CMK (cell line): ENCODE measurements around the gene BID.
A peak's percentile ranks its signal among the peaks of the same experiment; 100 is the strongest.

ENCODE experiments used
- DNase-seq: peaks from one replicate; pipeline ENCODE4 v3.0.0-alpha.2; 2010; ENCODE audit warnings: low read depth

The BID gene

DNA sequence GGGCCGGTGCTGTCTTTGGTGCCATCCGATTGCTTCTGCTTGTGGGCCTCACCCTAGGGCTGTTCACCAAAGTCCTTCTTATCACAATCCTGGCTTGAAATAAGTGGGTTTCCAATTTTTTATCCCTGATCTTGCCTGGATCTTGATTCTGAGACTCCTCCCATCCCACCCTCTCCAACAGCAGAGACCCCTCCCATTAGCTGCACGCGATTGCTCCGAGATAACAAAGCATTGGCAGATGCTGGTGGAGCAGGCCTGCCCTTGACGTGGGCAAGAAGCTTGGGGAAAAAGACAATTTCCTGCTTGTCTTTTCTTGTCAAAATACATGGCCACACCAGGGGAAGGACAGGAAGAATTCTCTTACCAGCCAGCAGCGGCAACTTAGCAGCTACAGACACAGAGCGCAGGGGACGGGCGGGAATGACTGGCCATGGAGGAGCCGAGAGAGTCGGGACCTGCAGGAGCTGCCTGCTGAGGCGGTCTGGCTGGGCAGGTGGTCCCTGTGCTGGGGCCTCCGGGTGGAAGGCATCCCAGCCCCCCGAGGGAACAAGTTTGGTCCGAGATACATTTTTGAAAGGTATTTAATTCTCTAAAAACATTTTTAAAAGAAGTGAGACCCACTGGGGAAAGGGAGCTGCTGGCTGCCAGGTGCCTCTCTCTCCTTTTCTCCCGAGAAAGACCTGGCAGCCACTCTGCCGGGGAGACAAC is 9.7 kb upstream of the BID start:
- DNase-seq: no peak

DNA sequence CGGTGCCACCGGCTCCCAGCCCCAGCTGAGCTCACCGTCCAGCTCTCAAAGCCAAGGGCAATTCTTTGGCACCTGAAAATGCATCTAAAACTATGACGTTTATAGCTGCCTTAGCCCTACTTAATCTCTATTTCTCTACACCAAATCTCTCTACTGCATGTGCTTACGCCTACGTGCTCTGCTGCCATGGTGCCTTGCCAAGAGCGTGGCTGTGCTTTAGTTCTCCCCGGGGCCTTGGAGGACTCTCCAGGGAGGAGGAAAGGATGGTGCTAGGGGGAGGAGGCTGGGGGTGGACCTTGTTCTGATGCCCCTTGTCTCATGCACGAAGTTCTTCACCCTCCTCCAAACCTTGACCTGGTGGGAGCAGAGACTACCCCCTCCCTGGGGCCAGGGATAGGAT is 9.0 kb upstream of the BID start:
- no peak for DNase-seq

DNA sequence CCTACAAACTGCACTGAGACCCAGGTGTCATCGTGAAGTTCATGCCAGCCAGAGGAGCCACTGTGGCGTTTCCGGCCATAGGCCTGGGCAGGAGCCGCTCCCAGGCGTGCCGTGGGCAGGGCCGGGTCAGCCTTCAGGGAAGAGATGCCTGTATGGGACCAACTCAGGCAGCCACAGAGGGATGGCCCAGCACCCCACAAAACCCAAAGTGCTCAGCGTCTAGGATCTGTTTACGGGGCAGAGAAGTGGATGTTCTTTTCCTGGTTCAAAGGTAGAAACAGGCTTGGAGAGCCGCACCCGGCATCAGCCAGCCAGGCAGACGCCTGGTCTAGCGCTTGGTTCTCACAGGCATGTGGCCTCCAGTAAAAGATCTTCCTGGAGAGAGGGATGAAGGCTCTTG is 8.4 kb upstream of the BID start:
- DNase-seq: no peak

DNA sequence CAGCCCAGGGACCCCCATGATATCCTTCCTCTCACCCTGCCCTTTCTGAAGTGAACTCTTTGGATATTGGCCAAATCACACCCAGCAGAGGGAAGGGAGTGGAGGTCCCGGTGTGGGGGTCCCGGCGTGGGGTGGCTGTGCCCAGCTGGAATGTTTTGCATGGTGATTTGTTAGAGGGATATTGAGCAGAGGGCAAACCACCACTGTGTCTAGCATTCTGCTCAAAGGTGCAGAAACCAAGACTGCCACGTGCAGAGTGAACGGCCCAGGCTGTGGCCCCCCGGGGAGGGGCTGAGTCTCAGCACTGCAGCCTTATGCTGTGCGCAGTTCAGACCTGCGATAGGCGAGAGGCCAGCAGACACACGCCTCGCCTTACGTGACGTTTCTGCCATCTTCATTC is 7.9 kb upstream of the BID start:
- no peak for DNase-seq

DNA sequence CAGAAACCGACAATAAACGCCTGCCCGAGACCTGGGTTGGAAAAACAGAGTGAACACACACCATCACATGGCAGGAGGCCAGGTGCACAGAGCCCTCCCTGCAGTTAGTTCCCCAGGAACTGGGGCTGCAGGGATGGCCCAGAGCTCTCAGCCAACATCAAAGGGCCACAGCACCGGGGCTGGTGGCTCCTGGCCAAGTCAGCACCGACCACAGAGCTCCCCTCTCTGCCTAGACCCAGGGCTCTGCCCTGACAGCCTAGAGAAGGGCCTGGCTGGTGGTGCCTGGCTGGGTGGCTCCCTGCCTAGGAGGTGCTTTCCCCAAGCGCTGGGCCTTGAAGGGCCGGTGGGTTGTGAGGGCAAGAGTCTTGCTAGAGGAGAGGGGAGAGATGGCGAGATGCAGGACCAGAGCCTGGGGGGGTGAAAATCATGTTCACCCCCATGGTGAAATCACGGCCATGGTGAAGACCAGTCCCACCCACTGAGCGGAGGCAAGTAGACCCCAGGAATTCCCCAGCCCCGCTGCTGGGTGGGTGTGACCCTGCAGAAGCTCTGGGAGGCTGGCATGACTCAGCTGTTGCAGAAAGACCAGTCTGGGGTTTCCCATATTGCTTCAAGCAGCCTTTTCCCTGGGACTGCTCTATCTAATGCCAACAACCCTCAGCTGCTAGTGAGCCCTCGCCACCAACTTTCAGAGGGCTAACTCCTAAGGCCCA is 7.2 kb upstream of the BID start:
- no peak for DNase-seq

DNA sequence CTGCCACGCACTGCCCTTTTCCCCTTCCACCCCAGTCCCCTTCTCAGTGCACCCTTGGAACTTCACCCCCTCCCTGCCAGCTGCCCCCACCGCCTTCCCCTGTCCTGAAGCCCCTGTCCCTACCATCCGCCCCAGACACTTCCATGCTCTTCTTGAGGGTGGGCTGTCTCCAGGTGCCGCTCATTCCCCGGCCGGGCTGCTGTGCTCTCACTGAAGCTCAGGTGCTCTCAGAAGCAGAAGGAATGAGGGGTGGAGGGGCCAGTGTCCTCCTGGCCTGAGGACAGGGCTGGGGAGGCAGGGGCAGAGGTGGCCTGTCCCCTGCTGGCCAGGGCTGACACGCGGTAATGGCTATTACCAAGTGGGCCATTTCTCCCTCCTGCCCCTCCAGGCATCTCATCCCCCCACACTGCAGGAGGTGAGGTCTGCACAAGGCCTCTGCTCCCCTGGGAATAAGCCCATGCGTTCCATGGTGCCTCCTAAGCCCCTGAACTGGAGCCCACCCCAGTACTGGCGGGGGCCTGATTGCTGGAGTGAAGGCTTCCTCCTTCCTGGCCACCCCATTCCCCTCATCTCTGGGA is 6.6 kb upstream of the BID start:
- DNase-seq: no peak

- no peak for DNase-seq
Measured at GRCh38 chr22:17780116-17780740, 6.0 kb upstream of the BID start.

DNA sequence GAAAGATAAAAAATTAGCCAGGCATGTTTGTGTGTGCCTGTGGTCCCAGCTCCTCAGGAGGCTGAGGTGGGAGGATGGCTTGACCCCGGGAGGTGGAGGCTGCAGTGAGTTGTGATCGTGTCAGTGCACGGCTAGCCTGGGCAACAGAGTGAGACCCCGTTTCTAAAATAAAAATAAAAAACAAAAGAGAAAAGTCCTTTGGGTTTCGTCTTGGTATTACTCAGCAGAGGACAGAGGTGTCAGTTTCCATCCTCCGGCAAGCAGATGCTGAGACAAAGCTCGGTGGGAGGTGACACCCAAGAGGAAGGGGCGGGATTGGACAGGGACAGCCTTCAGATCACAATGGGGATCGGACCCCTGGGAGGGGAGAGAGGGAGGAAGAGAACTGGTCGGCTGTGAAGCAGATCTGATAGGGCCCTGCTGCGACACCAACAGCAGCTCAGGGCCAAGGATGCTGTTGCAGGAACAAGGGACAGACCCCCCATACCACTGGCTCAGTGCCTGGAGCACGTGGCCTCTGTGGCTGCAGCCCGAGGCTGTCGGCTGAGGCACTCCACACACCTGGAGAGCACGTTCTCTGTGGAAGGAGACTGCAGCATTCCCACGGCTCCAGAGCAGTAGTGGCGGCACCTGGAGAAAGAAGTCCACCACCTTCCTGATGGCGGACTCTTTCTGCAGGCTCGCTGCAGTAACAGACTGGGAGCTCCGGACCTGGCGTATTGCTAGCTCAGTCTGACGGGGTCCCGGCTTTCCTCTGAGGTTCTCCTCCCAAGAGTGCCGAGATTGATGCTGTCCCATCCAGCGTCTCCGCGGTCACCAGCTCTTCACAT is 5.2 kb upstream of the BID start:
- DNase-seq: no peak

- DNase-seq: no peak
Measured at GRCh38 chr22:17778412-17778976, 4.2 kb upstream of the BID start.

- no peak for DNase-seq
Measured at GRCh38 chr22:17777717-17778044, 3.4 kb upstream of the BID start.

DNA sequence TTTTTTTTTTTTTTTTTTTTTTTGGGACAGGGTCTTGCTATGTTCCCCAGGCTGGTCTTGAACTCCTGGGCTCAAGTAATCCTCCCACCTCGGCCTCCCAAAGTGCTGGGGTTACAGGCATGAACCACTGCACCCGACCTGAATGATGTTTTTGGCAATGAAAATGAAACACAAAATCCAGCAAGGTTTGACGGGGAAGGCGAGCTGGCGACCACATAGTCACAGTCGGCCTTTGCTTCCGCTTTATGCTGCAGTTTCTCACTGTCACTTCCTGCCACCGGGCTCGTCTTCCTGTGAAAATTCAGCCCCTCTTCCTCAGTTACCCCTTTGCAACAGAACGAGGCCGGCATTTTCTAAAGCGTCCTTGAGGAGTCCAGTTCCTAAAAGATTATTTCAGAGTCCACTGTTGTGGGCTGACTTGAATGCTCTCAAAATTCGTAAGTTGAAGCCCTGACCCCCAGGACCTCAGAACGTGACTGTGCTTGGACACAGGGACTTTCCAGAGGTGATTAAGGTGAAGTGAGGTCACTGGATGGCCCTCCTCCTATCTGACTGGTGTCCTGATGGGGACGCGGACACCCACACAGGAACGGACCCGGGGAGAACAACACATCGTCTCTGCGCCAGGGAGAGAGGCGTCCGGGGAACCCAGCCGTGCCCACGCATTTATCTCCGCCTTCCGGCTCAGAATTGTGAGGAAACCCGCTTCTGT is 2.9 kb upstream of the BID start:
- DNase-seq: peak; percentile 57

DNA sequence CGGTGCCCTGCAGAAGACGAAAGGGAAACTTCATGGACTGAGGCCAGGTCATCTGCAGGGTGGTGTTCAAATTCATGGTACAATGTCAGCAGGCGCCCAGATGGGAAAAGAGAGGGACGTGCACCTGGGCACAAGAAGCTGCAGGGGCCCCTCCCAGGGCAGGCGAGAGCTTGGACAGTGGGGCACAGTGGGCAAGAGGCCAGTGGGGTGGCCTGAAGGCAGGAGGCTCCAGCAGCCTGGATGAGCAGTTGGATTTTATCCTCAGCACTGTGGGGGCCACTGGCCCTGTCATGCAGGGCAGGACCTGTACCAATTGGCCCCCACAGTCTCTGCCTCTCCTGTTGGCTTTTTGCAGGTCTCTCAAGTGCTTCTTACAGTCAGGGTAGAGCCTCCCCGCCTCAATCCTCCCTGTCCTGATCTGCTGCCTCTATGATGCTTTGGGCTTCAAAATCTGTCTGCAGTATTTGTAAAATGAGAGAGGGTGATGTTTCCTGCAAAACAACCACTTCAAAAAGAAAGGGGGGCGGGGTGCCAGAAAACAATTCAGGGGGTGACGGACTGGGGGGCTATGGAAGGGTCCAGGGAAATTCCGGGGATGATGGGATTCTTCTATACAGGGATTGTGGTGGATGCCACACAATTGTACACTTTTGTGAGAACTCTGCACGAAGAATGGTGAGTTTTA is 1.7 kb upstream of the BID start:
- DNase-seq: no peak

- no peak for DNase-seq
Measured at GRCh38 chr22:17774926-17775685, 837 bp upstream of the BID start.

DNA sequence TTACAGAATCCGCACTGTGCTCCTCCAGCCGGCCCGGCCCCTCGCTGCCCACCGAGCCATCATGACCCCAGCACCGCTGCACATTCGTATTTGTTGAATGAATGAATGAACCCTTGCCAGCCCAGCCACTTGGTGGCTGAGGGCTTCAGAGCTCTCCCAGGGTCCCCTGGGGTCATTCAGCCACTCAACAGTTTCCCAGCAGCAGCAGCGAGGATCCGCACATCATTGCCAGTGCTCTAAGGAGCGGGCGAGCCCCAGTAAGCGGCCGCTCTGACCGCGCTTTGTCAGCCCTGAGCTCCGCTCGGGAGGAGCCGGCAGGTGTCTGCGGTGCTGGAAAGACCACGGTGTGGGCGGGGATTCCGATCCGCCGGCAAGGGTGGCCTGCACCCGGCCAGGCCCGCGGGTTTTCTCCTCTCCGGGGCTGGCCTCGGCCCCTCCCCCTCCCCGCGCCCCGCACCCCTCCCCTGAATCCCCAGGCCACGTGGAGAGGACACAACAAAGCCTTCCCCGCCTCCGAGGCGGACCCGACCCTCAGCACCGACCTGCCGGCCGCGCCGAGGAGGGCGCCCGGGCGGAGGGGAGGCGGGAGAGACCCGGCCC is 563 bp downstream of the BID start:
- DNase-seq: no peak

DNA sequence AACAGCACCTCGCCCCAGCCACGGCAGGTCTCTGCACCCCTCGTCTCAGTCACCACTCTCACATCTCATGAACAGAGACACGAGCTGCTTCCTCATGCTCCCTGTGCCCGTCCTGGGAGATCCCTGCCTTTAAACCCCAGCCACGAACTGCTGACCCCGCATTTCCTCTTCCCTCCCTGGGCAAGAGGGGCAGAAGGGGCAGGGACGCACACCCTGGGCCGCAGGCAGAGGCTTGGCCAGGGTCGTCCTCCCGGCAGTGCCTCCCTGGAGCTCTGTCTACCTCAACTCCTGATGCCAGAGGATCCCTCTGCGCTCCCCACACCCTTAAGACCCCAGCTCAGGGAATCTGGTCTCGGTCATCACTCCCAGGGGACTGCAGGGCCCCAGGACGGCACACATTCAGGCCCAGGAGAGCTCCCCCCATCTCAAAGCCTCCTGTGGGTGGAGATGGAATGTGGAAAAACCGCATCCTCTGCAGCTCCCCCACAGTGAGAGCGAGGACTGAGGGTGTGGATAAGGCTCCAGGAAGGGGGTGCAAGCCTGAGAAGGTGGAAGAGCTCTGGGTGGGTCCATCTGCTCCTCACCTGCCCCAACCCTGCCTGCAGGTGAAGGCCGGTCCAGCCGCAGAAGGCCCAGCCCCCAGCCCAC is 1.2 kb downstream of the BID start:
- no peak for DNase-seq

DNA sequence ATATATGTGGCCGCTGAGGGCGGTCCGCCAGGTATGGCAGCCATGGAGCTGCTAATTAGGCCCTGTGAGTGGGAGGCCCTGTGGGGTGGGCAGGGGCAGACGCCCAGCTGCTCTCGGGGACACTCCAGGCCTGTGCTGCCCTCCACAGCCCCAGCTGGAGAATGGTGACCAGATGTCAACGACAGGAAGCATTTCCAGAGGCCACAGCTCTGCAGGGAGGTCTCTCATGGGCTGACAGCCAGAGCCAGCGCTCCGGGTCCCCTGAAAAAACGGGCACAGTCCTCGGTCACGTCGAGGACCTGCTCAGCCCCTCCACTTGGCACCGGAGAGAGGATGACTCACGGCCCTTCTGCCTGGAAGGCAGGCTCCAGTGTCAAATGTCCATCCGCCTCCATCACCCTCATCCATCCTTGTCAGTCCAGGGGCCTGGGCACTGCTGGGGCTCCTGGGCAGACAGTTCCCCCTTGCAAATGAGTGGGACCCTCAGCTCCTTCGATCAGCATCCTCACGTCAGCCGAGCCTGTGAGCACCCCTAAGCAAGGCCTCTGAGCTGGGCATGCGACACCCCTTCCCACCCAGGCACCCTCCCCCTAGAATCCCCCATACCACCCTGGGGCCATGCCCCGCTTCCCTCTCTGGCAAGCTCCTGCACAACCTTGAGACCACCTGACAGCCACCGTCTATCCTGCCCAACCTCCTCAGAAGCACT is 1.9 kb downstream of the BID start:
- DNase-seq: no peak

GRCh38 chr22:17770180-17771077 is 3.8 kb downstream of the BID start:
- DNase-seq: no peak
